Panc1 (cell line): ENCODE measurements around the gene SRCIN1.

Experiments used
- CTCF ChIP-seq: fragments of 450-650 bp; IDR thresholded peaks from 2 replicates; pipeline ENCODE4 v1.5.1; 2017; ENCODE audit warnings: mild to moderate bottlenecking
- POLR2AphosphoS5 ChIP-seq: IDR thresholded peaks from 2 replicates; pipeline ENCODE4 v1.6.1; 2012; ENCODE audit warnings: mild to moderate bottlenecking, low read depth, low read length, moderate library complexity
- REST ChIP-seq, 2 experiments: IDR thresholded peaks; 2 replicates each; pipeline ENCODE4 v1.6.1; 2011 to 2012; ENCODE audit warnings: low read depth in 2 of 2, control low read depth in 1 of 2, low read length in 1 of 2, mild to moderate bottlenecking in 1 of 2, moderate library complexity in 1 of 2; ENCODE audit not compliant: insufficient read depth in 1 of 2
- SIN3A ChIP-seq: IDR thresholded peaks from 2 replicates; pipeline ENCODE4 v1.6.1; 2012; ENCODE audit warnings: low read depth, mild to moderate bottlenecking, low read length, moderate library complexity, borderline replicate concordance; ENCODE audit not compliant: insufficient read depth
- TCF7L2 ChIP-seq: IDR thresholded peaks from 2 replicates; pipeline ENCODE4 v1.6.1; 2011; ENCODE audit warnings: mild to moderate bottlenecking, low read depth, low read length, inconsistent platforms

- TF ChIP-seq REST (IDR thresholded peaks at IDR 0.05; ENCODE audit: insufficient read depth in 1 of 2, low read depth in 2 of 2, low read length in 1 of 2) (no peak), POLR2AphosphoS5 (no peak), CTCF (no peak), SIN3A (no peak), TCF7L2 (no peak)
Observed at GRCh38 chr17:38542286-38542685, 63.5 kb downstream of the SRCIN1 start.
